Effector memory CD8-positive, alpha-beta T cell (primary cell): ENCODE data around the gene ALK.

Source experiments
- ATAC-seq: fragments of 150-1000 bp; cut with Tn5 transposase; replicated peaks from 2 replicates; pipeline ENCODE4 v1.10.0; 2021; ENCODE audit warnings: mild to moderate bottlenecking, moderate library complexity
- DNase-seq, 3 experiments: peaks; one replicate each; pipeline ENCODE4 v3.0.0; 2021
- H3K27ac Mint-ChIP-seq, 2 donors: one replicate each; pipeline ENCODE4 v1.8.0; 2022; ENCODE audit warnings: mild to moderate bottlenecking in 2 of 2, mixed read lengths in 2 of 2, moderate library complexity in 2 of 2
- H3K27me3 Mint-ChIP-seq, 2 donors: one replicate each; pipeline ENCODE4 v1.8.0; 2022; ENCODE audit warnings: mixed read lengths in 2 of 2
- H3K36me3 Mint-ChIP-seq: one replicate; pipeline ENCODE4 v1.8.0; 2022; ENCODE audit warnings: mild to moderate bottlenecking, moderate library complexity, mixed read lengths; ENCODE audit not compliant: insufficient read depth
- H3K4me1 Mint-ChIP-seq, 2 donors: one replicate each; pipeline ENCODE4 v1.8.0; 2022; ENCODE audit warnings: low read depth in 2 of 2, mixed read lengths in 2 of 2
- H3K4me3 Mint-ChIP-seq, 2 donors: one replicate each; pipeline ENCODE4 v1.8.0; 2022; ENCODE audit warnings: mild to moderate bottlenecking in 2 of 2, mixed read lengths in 2 of 2, moderate library complexity in 2 of 2
- H3K9me3 Mint-ChIP-seq, 2 donors: one replicate each; pipeline ENCODE4 v1.8.0; 2022; ENCODE audit warnings: mixed read lengths in 2 of 2

ALK gene

DNA sequence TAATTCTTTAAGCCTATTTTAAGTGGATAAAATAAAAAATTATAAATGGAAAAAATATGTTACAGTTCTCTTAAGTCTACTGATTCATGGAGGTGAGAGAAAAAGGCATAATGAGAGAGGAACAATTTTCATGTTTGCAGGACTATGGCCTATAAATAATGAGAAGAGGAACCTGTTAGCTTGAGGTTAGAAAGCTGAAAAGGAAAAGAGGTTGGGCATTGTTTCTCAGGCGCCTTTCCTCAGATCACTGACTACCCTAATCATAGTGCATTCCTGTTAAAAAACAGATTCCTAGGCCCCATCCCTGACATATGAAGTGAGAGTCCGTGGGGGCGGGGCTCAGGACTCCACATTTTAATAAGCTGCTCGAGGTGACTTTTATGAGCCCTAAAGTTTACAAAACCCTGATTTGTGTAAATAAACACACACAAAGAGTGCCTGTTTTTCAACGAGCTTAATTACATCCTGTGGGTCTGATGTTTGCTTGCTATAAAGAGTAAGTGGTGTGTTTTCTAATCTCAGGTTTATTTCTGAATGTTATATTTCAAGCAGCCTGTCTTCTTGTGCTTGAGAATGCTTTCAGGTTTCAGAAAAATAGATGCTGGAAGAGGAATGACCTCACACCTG lies 470.7 kb downstream of the ALK start:
- Mint-ChIP-seq H3K27me3 (peaks cover 42 to 46% of the 10 kb centered on the region in 2 donors), H3K4me3 (no peak overlapping the region), H3K4me1 (no peaks in the 10 kb centered on the region), H3K9me3 (no peaks in the 10 kb centered on the region), H3K36me3 (no peaks in the 10 kb centered on the region), H3K27ac (no peak overlapping the region)
- ATAC-seq: no peak
- DNase-seq: no peak

DNA sequence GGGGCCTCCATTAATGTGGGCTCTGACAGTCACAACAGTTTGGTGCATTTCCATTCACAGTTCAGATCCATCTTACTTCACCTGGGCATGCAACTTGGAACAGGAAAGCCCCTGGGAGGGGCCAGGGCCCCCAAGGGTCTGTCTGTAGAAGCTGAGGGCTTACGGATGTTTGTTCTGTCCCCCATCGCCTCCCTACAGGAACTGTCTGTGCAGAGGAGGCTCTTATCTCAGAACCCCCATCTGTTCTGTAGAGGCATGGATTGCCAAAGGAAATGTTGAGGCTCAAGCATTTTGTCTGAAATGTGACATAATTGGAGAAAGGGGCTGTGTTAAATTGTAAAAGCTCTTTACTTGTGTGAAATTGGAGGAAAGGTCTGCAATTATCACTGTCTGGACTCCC lies 471.9 kb downstream of the ALK start:
- Mint-ChIP-seq H3K27me3 (peaks cover 40 to 48% of the 10 kb centered on the region in 2 donors), H3K9me3 (no peaks in the 10 kb centered on the region), H3K36me3 (no peaks in the 10 kb centered on the region), H3K4me3 (no peak overlapping the region), H3K4me1 (no peaks in the 10 kb centered on the region), H3K27ac (no peak overlapping the region)
- DNase-seq: no peak
- ATAC-seq: no peak

DNA sequence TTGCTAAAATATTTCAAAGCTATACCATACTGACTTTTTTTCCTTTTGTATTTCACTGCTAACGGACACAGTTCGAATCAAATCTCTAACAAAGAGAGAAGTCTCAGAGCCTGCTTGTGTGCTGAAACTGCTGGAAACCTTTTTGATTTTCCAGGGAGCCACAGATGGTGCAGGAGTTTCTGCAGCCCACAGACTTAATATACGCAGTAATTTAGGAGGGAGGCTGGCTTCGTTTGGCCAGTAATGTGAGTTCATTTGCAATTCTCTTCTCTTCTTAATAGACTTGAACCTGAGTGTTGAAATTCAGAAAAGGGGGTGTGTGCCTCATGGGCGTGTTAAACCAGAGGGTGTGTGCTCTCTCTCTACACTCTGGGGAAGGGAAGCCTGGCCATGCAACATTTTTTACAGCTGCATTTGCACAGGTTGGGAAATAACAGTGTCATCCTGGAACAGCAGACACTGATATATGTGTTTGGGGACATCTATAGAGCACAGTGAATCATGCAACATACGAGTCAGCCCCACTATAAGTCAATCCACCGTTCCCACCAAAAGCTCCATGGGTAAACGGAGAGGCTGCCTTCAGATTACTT lies 473.2 kb downstream of the ALK start:
- Mint-ChIP-seq H3K27me3 (peaks cover 51 to 61% of the 10 kb centered on the region in 2 donors), H3K4me1 (no peaks in the 10 kb centered on the region), H3K27ac (no peak overlapping the region), H3K36me3 (no peaks in the 10 kb centered on the region), H3K4me3 (no peak overlapping the region), H3K9me3 (no peaks in the 10 kb centered on the region)
- DNase-seq (no peak), ATAC-seq (no peak)

DNA sequence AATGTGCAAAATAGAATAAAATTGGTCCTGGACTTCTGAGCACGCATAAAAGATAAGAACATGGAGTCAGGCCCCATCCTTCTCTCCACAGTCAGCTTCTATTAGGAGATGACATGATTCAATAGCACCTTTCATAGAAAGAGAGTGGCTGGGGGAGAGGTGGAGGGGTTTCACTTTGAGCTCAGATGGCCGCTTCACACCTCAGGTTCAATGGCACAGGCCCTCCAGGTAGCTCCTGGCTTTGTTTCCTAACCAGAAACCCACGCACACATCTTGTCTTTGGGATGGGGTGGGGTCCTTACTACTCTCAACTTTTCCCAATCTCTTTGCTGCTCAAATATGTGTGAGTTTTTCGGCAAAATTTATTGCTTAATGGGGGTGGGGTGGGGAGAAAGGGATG lies 473.9 kb downstream of the ALK start:
- H3K27me3 Mint-ChIP-seq: peaks cover 50 to 68% of the 10 kb centered on the region in 2 donors
- no peak for ATAC-seq

DNA sequence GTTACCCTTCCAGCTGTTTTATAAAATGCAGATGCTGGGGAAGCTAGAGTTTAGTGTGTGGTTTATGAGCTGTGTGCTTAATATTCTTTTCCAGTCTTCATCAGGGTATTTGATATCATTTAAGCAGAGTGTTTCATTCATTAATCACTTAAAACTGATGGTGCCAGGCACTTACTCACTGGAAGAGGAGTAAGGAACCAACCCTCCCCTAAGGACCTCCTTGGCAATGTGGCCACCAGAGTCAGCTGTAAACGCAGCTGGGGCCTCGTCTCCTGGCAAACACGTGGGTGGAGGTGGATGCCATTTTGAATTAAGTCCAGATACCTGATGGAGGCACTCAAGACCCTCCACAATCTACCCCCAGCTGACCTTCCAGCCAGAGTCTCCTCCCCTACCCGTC lies 474.5 kb downstream of the ALK start:
- no peak for ATAC-seq
- no peaks in the 10 kb centered on the region for H3K36me3 Mint-ChIP-seq
- H3K27me3 Mint-ChIP-seq: peaks cover 46 to 74% of the 10 kb centered on the region in 2 donors
- H3K27ac Mint-ChIP-seq: no peak overlapping the region
- DNase-seq: no peak
- no peaks in the 10 kb centered on the region for H3K9me3 Mint-ChIP-seq
- H3K4me3 Mint-ChIP-seq: no peak overlapping the region
- no peaks in the 10 kb centered on the region for H3K4me1 Mint-ChIP-seq

More for the DNA sequence above, 473.9 kb downstream of the ALK start:
- Mint-ChIP-seq H3K27ac (no peak overlapping the region), H3K4me3 (no peak overlapping the region), H3K9me3 (no peaks in the 10 kb centered on the region), H3K36me3 (no peaks in the 10 kb centered on the region), H3K4me1 (no peaks in the 10 kb centered on the region)
- no peak for DNase-seq

DNA sequence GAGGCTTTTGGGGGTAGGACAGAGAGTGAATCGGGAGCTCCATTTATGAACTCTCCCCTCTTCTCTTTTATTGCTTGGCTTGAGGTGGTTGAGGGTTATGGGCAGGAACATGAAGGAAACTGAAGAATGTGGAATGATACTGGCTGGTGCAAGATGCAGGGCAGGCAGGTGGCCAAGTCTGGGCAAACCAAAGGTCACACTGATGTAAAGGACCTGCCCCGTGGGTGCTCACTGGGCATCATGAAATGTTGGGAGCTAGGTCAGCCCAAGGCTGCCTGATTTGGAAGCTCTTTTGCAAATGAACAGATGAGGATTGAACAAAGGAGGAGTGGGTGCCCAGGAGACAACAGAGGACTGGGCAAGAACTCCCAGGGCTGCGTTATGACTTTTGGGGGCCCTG lies 477.2 kb downstream of the ALK start:
- Mint-ChIP-seq H3K4me3 (no peak overlapping the region), H3K27me3 (peaks cover 44 to 71% of the 10 kb centered on the region in 2 donors), H3K36me3 (no peaks in the 10 kb centered on the region), H3K4me1 (no peaks in the 10 kb centered on the region), H3K27ac (no peak overlapping the region), H3K9me3 (no peaks in the 10 kb centered on the region)
- ATAC-seq (no peak), DNase-seq (no peak)

DNA sequence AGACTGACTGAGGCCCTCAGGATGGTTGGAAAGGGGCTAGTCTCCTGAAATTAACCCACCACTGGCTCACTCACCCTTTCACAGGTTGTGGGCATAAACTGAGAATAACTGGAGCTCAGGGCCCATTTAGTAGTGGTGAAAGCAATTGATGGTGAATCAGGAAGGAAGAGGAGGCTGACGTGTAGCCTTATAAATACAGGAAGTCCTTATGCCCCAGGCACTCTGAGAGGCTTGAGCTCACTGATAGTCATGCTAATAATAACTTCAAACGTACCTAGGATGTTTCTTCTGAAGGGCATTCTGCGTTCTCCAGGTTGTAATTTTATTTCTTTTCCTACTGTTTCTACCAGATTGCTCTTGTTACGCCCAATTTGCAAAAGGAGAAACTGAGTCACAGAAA lies 477.8 kb downstream of the ALK start:
- Mint-ChIP-seq H3K4me1 (no peaks in the 10 kb centered on the region), H3K36me3 (no peaks in the 10 kb centered on the region), H3K27ac (no peak overlapping the region), H3K4me3 (no peak overlapping the region), H3K9me3 (no peaks in the 10 kb centered on the region), H3K27me3 (peaks cover 45 to 73% of the 10 kb centered on the region in 2 donors)
- no peak for DNase-seq
- ATAC-seq: no peak

DNA sequence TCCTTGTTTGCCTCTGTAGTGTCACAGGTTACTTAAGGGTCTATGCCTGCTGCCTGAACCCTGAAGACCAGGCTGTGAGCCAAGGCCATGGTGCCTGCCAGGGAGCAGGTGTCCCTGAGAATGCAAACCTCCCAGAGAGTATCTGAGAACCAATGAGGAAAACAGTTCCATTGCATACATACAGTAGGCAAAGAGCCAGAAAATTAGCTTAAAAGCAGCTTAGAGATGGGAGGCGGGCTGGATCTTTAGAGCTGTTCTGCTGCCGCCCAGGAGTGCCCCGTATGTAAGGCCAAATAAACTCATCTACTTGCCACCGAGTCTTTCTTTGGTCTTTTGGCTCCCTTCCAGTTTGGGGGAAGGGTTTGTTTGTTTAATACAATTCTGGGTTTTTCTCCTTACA lies 478.2 kb downstream of the ALK start:
- no peak overlapping the region for H3K4me3 Mint-ChIP-seq
- ATAC-seq: no peak
- H3K36me3 Mint-ChIP-seq: no peaks in the 10 kb centered on the region

DNA sequence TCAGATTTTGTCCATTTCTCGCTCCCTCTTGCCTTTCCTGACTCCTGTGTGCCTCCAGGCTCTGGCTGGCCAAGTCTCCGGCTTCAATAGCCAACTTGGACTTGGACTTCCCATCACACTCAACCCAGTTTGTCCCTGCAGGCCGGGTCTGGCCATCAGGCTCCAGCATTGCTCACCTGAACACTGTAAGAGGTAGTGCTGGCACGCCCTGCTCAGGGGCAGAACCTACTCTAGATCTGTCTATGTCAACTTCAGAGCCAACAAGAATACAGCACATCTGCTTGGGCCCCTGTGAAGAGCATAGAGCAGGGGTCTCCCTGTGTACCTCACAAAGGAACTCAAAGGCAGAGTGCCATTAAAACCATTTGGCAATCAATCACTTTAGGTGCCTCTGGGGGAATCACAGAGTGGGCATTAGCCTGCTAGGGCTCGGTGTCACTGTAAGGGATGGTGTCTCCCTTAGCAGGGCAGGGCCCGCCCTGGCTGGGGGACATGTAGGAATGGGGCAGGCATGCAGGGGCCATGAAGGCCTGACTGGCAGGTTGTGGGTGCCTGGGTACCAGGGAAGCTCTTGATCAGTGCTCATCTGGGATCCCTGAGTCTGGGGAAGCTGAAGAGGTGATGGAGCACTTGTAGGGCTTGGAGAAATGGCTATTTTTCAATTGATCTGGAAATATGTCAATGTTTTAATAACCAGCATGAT lies 480.3 kb downstream of the ALK start:
- no peak overlapping the region for H3K27ac Mint-ChIP-seq
- peaks cover 57 to 84% of the 10 kb centered on the region in 2 donors for H3K27me3 Mint-ChIP-seq
- no peaks in the 10 kb centered on the region for H3K4me1 Mint-ChIP-seq
- no peaks in the 10 kb centered on the region for H3K36me3 Mint-ChIP-seq
- ATAC-seq (no peak), DNase-seq (no peak)
- no peak overlapping the region for H3K4me3 Mint-ChIP-seq
- H3K9me3 Mint-ChIP-seq: no peaks in the 10 kb centered on the region

More for the DNA sequence above, 478.2 kb downstream of the ALK start:
- DNase-seq: no peak
- Mint-ChIP-seq H3K27ac (no peak overlapping the region), H3K9me3 (no peaks in the 10 kb centered on the region), H3K27me3 (peaks cover 45 to 75% of the 10 kb centered on the region in 2 donors), H3K4me1 (no peaks in the 10 kb centered on the region)

DNA sequence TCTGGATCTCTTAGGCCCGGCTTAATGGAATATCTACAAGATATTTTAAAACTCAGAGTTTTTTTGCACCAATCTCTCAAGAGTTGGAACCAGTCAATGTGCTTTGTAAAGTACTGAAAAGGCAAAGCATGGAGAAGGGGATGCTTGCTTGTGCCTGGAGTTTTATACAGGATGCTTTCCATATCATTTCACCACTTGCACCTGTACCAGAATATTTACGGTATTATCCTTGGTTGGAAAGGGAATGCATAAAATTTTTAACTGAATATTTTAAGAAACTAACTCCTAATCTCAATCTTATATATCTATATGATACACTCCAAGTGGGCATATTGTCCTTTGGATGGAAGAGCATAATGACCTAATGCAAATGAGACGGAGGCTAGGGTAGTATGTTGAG lies 487.5 kb downstream of the ALK start:
- no peak overlapping the region for H3K27ac Mint-ChIP-seq
- no peaks in the 10 kb centered on the region for H3K4me1 Mint-ChIP-seq
- peaks cover 42 to 48% of the 10 kb centered on the region in 2 donors for H3K27me3 Mint-ChIP-seq
- H3K9me3 Mint-ChIP-seq: no peaks in the 10 kb centered on the region
- no peak for DNase-seq
- no peaks in the 10 kb centered on the region for H3K36me3 Mint-ChIP-seq
- H3K4me3 Mint-ChIP-seq: no peak overlapping the region
- ATAC-seq: no peak

DNA sequence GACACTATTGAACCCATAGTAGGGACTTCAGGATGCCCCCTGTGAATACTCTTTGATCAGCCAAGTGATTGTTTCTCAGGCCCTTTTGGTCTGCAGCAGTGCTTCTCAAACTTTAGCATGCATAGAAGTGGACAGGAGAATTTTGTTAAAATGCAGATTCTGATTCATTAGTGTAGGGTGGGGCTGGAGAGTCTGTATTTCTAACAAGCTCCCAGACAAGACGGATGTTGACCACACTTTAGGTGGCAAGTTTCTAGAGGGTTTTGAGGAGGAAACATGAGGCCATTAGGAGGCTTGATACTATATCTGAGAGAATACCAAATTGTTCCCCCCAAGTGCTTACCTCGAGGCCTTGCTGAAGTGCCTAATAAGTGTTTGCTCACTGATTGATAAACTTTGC lies 488.3 kb downstream of the ALK start:
- H3K4me3 Mint-ChIP-seq: no peak overlapping the region
- H3K36me3 Mint-ChIP-seq: no peaks in the 10 kb centered on the region
- no peak for DNase-seq

DNA sequence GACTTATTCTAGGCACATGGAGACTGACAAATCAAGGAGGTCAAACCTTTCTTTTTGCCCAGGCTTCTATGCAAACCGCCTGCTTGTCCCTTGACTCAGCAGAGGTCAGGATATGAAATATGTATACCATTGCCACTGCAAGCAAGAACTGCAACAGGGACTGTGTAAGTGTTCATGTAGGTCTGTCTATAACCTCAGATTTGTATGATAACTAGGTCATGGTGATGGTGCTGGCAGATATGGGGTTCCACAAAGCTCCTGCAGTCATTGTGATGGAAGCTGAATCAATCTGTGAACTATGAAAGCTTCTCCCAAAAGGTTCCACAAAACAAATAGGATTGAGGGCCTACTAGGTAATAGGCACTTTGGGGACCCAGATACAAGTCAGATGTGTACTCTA lies 489.9 kb downstream of the ALK start:
- Mint-ChIP-seq H3K4me3 (no peak overlapping the region), H3K27ac (no peak overlapping the region), H3K27me3 (peaks cover 26 to 30% of the 10 kb centered on the region in 2 donors), H3K4me1 (no peaks in the 10 kb centered on the region), H3K9me3 (no peaks in the 10 kb centered on the region), H3K36me3 (no peaks in the 10 kb centered on the region)
- DNase-seq (no peak), ATAC-seq (no peak)

More for the DNA sequence above, 488.3 kb downstream of the ALK start:
- peaks cover 41 to 46% of the 10 kb centered on the region in 2 donors for H3K27me3 Mint-ChIP-seq
- no peak for ATAC-seq
- H3K27ac Mint-ChIP-seq: no peak overlapping the region
- H3K4me1 Mint-ChIP-seq: no peaks in the 10 kb centered on the region
- H3K9me3 Mint-ChIP-seq: no peaks in the 10 kb centered on the region

DNA sequence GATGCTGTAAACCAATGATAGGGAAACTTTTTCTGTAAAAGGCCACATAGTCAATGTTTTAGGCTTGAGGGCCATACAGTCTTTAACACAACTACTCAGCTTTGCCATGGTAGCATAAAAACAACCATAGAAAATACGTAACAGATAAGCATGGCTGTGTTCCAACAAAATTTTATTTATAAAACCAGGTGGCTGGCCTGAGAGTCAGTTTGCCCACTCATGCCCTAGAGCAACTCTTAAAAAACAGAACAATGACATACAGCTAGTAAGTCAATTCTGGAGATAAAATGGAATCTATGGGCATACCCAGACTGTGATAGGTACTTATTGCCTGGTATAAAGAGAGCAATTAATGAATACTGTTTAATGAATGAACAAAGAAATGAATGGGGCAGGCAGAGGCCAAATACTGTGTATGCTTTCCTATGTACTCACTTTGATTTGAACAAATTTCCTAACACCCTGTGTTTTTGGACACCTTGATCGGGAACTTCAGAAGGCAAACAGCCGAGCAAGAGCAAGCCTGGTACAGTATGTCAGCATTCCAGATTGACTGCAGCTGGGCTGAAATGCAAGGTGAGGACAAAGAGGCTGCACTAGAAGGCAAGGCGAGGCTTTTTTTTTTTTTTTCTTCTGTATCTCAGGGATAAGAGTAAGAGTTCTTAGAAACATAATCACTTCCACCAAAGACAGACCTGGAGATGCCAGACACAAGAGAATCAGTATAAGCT lies 490.8 kb downstream of the ALK start:
- Mint-ChIP-seq H3K27ac (no peak overlapping the region), H3K4me1 (no peaks in the 10 kb centered on the region), H3K36me3 (no peaks in the 10 kb centered on the region), H3K4me3 (no peak overlapping the region), H3K9me3 (no peaks in the 10 kb centered on the region), H3K27me3 (peaks cover 23 to 27% of the 10 kb centered on the region in 2 donors)
- no peak for DNase-seq
- ATAC-seq: no peak
